Endothelial cell of umbilical vein (primary cell): ENCODE measurements around the gene SMIM3. TPM values are rescaled to one million over a fixed set of nuclear protein-coding genes. Genes with fewer than 3 reads are reported as not detected.

ENCODE experiments used
- BruUV-seq: library from RNA; stranded (reverse); fragments of 400-500 nt; replicated peaks from 2 replicates; lab custom pipeline; 2021; lab: Mats Ljungman, UMichigan
- CTCF ChIA-PET: fragments of 300-600, 350-600 bp; sonication (Branson Sonifier 250); formaldehyde crosslinking; loops from one replicate; lab custom pipeline; 2021; ENCODE audit warnings: antibody characterized with exemption, inconsistent platforms; lab: Charles Lee
- POLR2A ChIA-PET: fragments of 300-600, 350-600 bp; sonication (Branson Sonifier 250); formaldehyde crosslinking; loops from one replicate; lab custom pipeline; 2021; ENCODE audit warnings: antibody characterized with exemption, inconsistent platforms; lab: Charles Lee
- DNase-seq: peaks from one replicate; pipeline ENCODE4 v3.0.0-alpha.2; 2011; ENCODE audit warnings: low read depth, low spot score
- FAIRE-seq: peaks from 2 replicates; lab custom pipeline; 2011; peaks lifted over from hg19 to GRCh38; lab: Jason Lieb, UNC
- H2AFZ ChIP-seq: 2 replicates; pipeline ENCODE4 v1.6.0; 2012; ENCODE audit warnings: low read depth, low read length, control low read depth, inconsistent platforms
- H3K27ac ChIP-seq: 2 replicates; pipeline ENCODE4 v1.5.1; 2011; ENCODE audit warnings: low read depth, mild to moderate bottlenecking, control low read depth, low read length, moderate library complexity; ENCODE audit not compliant: insufficient read depth
- H3K27me3 ChIP-seq, 2 experiments: 2 replicates each; pipeline versions ENCODE4 v1.6.0 to v1.6.1; 2011; ENCODE audit warnings: low read length in 2 of 2, mixed read lengths in 1 of 2; ENCODE audit not compliant: control insufficient read depth in 2 of 2, insufficient read depth in 2 of 2
- H3K36me3 ChIP-seq, 2 experiments: 2 replicates in 1 of 2; 3 replicates in 1 of 2; pipeline ENCODE4 v1.5.1; 2011; ENCODE audit warnings: low read length in 2 of 2, mild to moderate bottlenecking in 1 of 2, moderate library complexity in 1 of 2; ENCODE audit not compliant: control insufficient read depth in 2 of 2, insufficient read depth in 2 of 2; ENCODE audit errors: extremely low read depth in 1 of 2
- H3K4me1 ChIP-seq: 3 replicates; pipeline ENCODE4 v1.5.1; 2011; ENCODE audit warnings: mild to moderate bottlenecking, low read length; ENCODE audit not compliant: control insufficient read depth, insufficient read depth; ENCODE audit errors: extremely low read depth
- H3K4me2 ChIP-seq: 2 replicates; pipeline ENCODE4 v1.6.1; 2011; ENCODE audit warnings: low read length, control low read depth, mixed read lengths; ENCODE audit not compliant: insufficient read depth
- H3K4me3 ChIP-seq, 3 experiments: fragments of 200-600 bp in 1 of 3; sonication (generic), shearing (Covaris generic) in 1 of 3; replicated peaks in 1 of 3; 2 replicates each; pipeline ENCODE4 v1.5.1; 2011 to 2016; ENCODE audit warnings: control low read depth in 3 of 3, low read length in 3 of 3, mild to moderate bottlenecking in 2 of 3, inconsistent platforms in 1 of 3, low read depth in 1 of 3, moderate library complexity in 1 of 3; ENCODE audit not compliant: insufficient read depth in 1 of 3
- H3K79me2 ChIP-seq: 2 replicates; pipeline ENCODE4 v1.6.0; 2012; ENCODE audit warnings: low read length, inconsistent platforms; ENCODE audit not compliant: control insufficient read depth, insufficient read depth
- H3K9ac ChIP-seq: replicated peaks from 2 replicates; pipeline ENCODE3; 2011; ENCODE audit warnings: low read length, control low read depth; ENCODE audit not compliant: insufficient read depth; ENCODE audit errors: extremely low read depth
- H3K9me1 ChIP-seq: replicated peaks from 3 replicates; pipeline ENCODE4 v1.6.0; 2011; ENCODE audit warnings: mild to moderate bottlenecking, low read length; ENCODE audit not compliant: control insufficient read depth, insufficient read depth; ENCODE audit errors: extremely low read depth
- H3K9me3 ChIP-seq: replicated peaks from 2 replicates; pipeline ENCODE4 v1.5.1; 2012; ENCODE audit warnings: low read length, inconsistent platforms; ENCODE audit not compliant: control insufficient read depth, insufficient read depth
- H4K20me1 ChIP-seq: replicated peaks from 2 replicates; pipeline ENCODE3; 2011; ENCODE audit warnings: mild to moderate bottlenecking, low read length; ENCODE audit not compliant: control insufficient read depth, insufficient read depth; ENCODE audit errors: extremely low read depth
- CTCF ChIP-seq, 2 donors: IDR thresholded peaks; 1 replicate in 1 of 2; 2 replicates in 1 of 2; pipeline ENCODE4 v1.5.1; 2011; ENCODE audit warnings: low read length in 2 of 2, mild to moderate bottlenecking in 2 of 2, moderate library complexity in 2 of 2, control low read depth in 1 of 2, inconsistent platforms in 1 of 2, low read depth in 1 of 2; ENCODE audit not compliant: insufficient read depth in 1 of 2; ENCODE audit errors: extremely low read depth in 1 of 2
- EZH2 ChIP-seq: IDR thresholded peaks from 2 replicates; pipeline ENCODE4 v1.6.1; 2012; ENCODE audit warnings: borderline replicate concordance, low read depth, mild to moderate bottlenecking, moderate library complexity, low read length, inconsistent platforms; ENCODE audit not compliant: severe bottlenecking
- FOS ChIP-seq: IDR thresholded peaks from 2 replicates; pipeline ENCODE4 v1.6.1; 2011; ENCODE audit warnings: mild to moderate bottlenecking, low read length, moderate library complexity, borderline replicate concordance; ENCODE audit not compliant: insufficient read depth
- GATA2 ChIP-seq: IDR thresholded peaks from 2 replicates; pipeline ENCODE4 v1.7.0; 2011; ENCODE audit warnings: low read depth, mild to moderate bottlenecking, moderate library complexity, mixed read lengths, low read length; ENCODE audit not compliant: insufficient read length, insufficient read depth
- JUN ChIP-seq: IDR thresholded peaks from 2 replicates; pipeline ENCODE4 v1.6.1; 2011; ENCODE audit warnings: borderline replicate concordance, low read depth; ENCODE audit not compliant: insufficient read length, insufficient read depth
- MAX ChIP-seq: IDR thresholded peaks from 2 replicates; pipeline ENCODE4 v1.6.1; 2011; ENCODE audit not compliant: insufficient read depth, insufficient read length
- MYC ChIP-seq: IDR thresholded peaks from one replicate; pipeline ENCODE4 v1.6.1; 2011; ENCODE audit warnings: mild to moderate bottlenecking, low read depth, low read length
- POLR2A ChIP-seq: IDR thresholded peaks from 2 replicates; pipeline ENCODE4 v1.6.1; 2012; ENCODE audit warnings: low read depth, mild to moderate bottlenecking, control low read depth, low read length
- POLR2AphosphoS5 ChIP-seq: IDR thresholded peaks from 2 replicates; pipeline ENCODE4 v1.6.1; 2012; ENCODE audit warnings: low read depth, mild to moderate bottlenecking, control low read depth, low read length, moderate library complexity; ENCODE audit not compliant: insufficient read depth
- dilution Hi-C: fragments of 300-500 bp; cut with MboI; formaldehyde crosslinking; loops from one replicate; pipeline ENCODE4 v1.15.0; 2019; ENCODE audit warnings: low sequenced_read_pairs; ENCODE audit not compliant: extremely low pct_ligation_motif_present
- intact Hi-C: fragments of 100-400 bp; cut with micrococcal nuclease; formaldehyde crosslinking; loops from one replicate; pipeline ENCODE4 v1.10.0; 2022
- polyA plus RNA-seq, 4 experiments: library from polyadenylated mRNA; depleted of rRNA in 3 of 4; stranded (reverse) in 3 of 4; unstranded in 1 of 4; fragments of >200 nt; gene quantifications; 2 replicates each; pipeline versions ENCODE4 v1.2.1 to v1.2.3, GENCODE V29; 2011 to 2012; ENCODE audit warnings: missing spikeins in 1 of 4
- total RNA-seq: library from RNA; stranded (reverse); gene quantifications from 2 replicates; pipeline ENCODE4 v1.2.3, GENCODE V29; 2021

The SMIM3 gene
- total and polyA plus RNA-seq, 2 donors (not counting 3 experiments of a cell fraction or from before 2014, with no cell fraction given): 1.0 to 2.0 TPM

- Histone ChIP-seq H3K9ac (no peak overlapping the region), H3K4me3 (no peak overlapping the region), H3K27me3 (peaks cover 32 to 42% of the 10 kb centered on the region in 2 experiments), H2AFZ (no peak overlapping the region), H3K9me3 (no peaks in the 10 kb centered on the region), H3K27ac (no peak overlapping the region), H3K9me1 (no peaks in the 10 kb centered on the region), H3K4me2 (no peak overlapping the region), H3K4me1 (peaks cover 22% of the 10 kb centered on the region), H4K20me1 (no peaks in the 10 kb centered on the region), H3K79me2 (no peaks in the 10 kb centered on the region), H3K36me3 (no peaks in the 10 kb centered on the region)
- CTCF ChIA-PET: interaction anchor here (1.9 to 2.6 kb wide), 4 partner anchors 9 to 220 kb away, joined by 5 to 19 read pairs (median 14); partner anchors contain the start of gene RBM22
- FAIRE-seq (no peak), DNase-seq (no peak)
- TF ChIP-seq FOS: no peak
- TF ChIP-seq MAX: no peak
- TF ChIP-seq MYC: no peak
- TF ChIP-seq EZH2: no peak
- dilution Hi-C loops (no loop called here), intact Hi-C loops (no loop called here)
- POLR2A ChIA-PET: no interaction called here
- BruUV-seq: no TSS peak
Observed at GRCh38 chr5:150780187-150780692, 1.7 kb downstream of the SMIM3 start.

- intact Hi-C loops: no loop called here
- Histone ChIP-seq H3K27me3 (peaks cover 32 to 36% of the 10 kb centered on the region in 2 experiments), H3K79me2 (no peaks in the 10 kb centered on the region), H4K20me1 (no peaks in the 10 kb centered on the region), H3K4me3 (no peak overlapping the region), H3K9me3 (no peaks in the 10 kb centered on the region), H3K36me3 (no peaks in the 10 kb centered on the region), H3K9me1 (no peaks in the 10 kb centered on the region), H3K4me1 (peaks cover 22% of the 10 kb centered on the region), H2AFZ (no peak overlapping the region), H3K4me2 (no peak overlapping the region), H3K27ac (no peak overlapping the region), H3K9ac (no peak overlapping the region)
- ChIA-PET POLR2A (no interaction called here), CTCF (interaction anchor here (4.2 kb wide), 1 partner anchor 20 kb away, joined by 36 read pairs; no protein-coding TSS in a partner anchor)
- no peak for TF ChIP-seq POLR2AphosphoS5
- no peak for TF ChIP-seq FOS
- no peak for TF ChIP-seq MAX
- no peak for TF ChIP-seq CTCF (IDR thresholded peaks at IDR 0.05; ENCODE audit: extremely low read depth in 1 of 2, insufficient read depth in 1 of 2, low read depth in 1 of 2, low read length in 2 of 2)
- TF ChIP-seq JUN: no peak
- TF ChIP-seq POLR2A: no peak
- TF ChIP-seq EZH2: no peak
- no peak for TF ChIP-seq GATA2
- TF ChIP-seq MYC: no peak
- DNase-seq: no peak
- BruUV-seq: no TSS peak
- FAIRE-seq: no peak
- dilution Hi-C loops: no loop called here
Observed at GRCh38 chr5:150780816-150781221, 2.3 kb downstream of the SMIM3 start.
